Effector CD8-positive, alpha-beta T cell (primary cell): ENCODE results near the gene MATN3.
A peak's percentile ranks its signal among the peaks of the same experiment; 100 is the strongest.

ENCODE experiments used
- DNase-seq: peaks from one replicate; lab custom pipeline; 2025; lab: John Stamatoyannopoulos, UW

The MATN3 gene

DNA sequence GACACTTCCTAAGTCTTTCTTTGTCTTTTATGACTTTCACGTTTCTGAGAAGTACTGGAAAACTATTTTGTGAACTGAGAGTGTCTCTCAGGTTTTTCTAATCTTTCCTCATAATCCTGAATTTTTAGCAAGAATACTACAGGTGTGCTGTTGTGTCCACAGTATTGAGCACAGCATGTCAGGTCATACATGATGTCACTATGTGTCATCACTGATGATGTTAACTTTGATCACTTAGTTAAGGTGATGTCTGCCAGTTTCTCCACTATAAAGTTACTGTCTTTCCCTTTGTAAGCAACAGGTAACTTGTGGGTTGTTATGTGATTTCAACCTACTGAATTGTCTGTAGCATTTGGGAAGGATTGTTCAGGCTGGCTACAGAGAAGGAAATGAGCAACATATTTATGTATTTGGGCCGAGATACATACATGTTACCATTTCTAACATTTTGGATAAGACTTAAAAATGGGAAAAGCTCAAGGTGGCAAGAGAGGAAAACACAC lies 11.1 kb downstream of the MATN3 start:
- DNase-seq = no peak

DNA sequence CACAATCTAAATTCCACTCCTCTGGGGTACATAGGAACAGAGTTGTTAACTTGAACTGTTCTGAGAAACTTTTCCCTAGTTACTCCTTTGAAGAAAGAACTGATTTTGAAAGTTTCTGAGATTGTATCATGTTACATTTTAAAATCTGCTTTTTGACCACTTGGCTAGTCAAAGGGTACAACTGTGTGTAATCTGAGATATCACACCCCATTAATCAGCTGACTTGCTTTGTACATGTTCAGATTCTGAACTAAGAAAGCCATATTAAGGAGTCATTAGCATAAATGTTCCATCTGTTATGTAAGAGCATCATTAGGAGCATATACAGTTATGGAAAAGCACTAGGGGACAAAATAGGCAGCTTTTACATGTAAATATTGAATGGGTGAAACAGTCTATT lies 18.7 kb downstream of the MATN3 start:
- DNase-seq = no peak

DNA sequence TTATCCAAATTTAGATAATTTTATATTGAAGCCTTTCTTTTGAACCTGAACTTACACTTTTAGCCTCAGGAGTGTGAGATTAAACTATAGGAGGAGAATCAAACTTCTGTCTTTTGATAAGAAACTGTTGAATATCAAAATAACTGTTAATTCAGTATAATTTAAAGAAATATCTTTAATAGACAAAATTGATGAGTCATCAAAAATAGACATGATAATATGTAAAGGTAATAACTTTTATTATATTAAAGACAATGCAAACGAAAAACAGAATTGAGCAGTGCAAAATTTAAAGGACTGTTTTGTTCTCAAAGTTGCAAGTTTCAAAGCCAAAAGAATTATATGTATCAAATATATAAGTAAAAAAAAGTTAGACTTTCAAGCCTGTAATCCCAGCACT lies 20.6 kb downstream of the MATN3 start:
- DNase-seq = no peak

DNA sequence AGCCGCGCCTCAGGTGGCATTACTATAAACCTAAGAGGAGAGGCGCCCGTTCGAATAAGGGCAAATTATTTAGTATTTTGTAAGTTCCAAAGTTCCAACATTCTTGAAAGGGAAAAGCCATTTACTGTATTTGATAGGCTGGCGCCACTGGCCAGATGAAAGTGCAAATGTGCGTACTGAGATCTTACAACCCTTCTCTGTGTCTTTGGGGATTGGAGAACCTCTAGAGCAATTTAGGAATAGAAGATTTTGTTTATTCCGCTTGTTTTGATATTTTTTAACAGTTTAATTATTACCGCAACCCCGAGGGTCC lies 22.1 kb downstream of the MATN3 start:
- no peak for DNase-seq

DNA sequence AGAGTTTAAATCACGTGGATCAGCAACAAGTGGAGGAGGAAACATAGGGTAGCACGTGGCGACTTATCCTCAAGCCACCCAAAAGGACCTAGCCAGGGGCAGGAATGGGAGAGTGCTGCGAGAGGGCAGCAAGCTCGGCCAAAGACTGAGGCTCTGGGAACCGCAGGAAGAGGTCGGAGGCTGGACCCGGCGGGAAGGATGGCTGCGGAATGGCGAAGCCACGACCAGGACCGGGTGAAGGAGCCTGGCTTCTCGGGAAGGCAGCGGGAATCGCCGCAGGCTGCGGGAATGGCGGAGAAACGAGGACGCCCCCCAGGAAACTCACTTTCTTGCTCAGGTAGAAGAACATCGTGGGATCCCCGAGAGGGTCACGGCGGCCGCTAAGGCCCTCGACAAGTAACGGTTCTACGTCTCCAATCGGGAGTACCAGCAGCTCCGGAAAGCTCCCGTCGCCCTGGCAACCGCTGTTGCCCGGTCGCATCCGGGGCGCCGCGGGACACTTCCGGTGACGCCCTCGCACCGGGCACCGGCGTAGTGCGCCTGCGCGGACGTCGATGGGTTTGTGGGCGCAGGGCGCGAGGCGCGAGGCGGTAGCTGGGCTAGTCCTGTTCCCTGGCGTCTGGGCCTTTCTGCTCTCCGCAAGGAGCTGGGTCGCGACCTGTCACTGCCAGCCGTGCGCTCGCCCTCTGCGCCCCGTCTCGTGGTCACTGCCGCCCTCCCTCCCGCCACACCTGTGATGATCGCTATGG lies 22.6 kb downstream of the MATN3 start, which contains the start of gene WDR35:
Gene WDR35 (minus strand): TSS at position 439 of the 749 bp plus-strand sequence. CDS start 90 bp downstream, at position 349.
- peak; percentile 87 for DNase-seq

DNA sequence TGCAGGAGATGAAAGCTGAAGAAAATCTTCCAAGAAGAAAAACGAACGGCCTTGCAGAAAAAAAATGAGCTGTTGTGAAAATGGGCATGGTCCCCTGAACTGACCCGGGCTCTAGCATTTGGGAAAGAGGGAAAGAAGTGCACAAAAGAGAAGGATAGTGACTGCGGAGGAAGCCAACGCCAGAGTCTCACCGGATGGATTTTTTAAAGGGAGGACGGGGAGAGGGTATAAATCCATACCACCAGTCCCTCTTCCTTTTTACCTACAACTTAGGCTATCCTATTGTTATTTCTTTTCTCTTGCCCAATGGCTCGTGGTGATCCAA lies 23.2 kb downstream of the MATN3 start:
- DNase-seq = no peak

DNA sequence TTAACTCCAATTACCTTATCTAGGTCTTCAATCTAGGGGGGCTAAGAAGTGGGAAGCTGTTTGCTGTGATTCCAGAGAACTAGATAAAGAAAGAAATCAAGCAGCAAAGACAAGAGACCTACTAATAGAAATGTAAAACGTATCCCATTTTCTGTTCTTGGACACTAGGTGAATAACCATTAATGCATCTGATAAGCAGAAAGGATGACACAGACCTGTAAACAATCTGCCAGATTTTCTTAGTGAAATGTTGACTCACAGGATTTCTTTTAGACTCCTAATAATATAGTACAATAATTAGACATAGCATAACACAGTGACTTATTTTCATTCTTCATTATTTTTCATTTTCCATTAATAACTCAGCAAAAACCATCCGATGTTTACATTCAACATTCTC lies 23.9 kb downstream of the MATN3 start:
- DNase-seq = no peak

DNA sequence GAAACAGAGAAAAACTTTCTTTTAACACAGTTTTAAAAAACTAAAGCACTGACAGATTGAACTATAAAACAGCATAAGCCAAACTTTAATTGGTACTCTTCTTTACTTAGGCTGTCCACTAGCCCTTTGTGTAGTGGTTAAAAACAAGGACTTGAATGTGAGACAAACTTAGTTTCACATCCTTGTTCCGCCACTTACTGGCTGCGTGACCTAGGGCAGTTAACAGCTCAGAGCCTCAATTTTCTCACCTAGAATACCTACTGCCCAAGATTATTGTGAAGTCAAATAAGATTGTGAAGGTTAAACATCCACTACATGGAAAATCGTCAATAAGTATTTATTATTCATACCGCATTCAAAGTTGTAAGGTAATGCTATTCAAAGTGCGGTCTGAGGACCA lies 24.5 kb downstream of the MATN3 start:
- DNase-seq = no peak

DNA sequence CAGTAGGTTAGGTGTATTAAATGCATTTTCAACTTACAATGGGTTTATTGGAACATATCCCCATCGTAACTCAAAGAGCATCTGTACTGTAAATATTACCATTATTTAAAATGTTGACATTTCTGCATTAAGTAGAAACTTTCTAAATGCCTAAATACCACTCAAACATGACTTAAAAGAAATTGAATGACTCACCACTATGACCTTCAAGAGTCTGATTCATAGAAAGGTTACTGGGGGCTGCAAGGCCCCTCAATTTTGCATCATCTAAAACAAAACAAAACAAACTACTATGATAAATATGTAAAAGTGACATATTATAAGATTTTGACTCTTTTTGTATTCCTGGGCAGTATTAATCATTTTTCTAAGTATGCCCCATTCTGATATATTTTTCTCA lies 30.2 kb downstream of the MATN3 start:
- DNase-seq = no peak

DNA sequence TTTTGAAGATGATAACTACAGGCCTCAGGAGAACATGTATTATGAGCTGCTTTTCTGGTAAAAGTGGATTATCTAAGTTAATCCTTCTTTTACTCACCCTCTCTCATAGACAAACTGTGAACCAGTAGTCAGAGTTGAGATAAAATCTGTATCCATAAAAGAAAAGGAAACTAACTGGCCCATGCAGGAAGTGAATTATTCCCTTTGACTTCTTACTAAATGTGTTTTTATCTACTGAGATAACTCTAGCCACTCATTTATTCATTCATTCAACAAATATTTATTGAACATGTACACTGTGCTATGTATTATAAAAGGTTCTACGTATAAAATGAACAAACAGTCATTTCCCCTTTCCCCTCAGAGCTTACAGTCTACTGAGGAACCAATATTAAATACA lies 32.5 kb downstream of the MATN3 start:
- no peak for DNase-seq

DNA sequence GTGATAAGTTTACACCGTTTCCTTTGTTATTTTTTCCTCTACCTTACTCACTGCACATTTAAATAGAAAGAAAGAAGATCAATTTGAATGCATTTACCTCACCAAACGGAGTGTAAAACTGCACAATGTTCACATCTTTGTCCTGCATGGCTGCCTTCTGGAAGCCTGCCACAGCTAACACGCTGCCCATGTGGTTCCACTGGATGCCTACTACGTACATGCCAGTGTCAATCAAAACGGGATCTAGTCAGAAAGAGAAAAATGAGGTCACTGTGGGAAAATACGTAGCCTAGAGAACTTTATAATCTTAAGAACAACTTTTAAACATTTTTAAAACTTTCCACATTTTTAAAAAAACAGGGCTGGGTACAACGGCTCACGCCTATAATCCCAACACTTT lies 39.0 kb downstream of the MATN3 start:
- no peak for DNase-seq

DNA sequence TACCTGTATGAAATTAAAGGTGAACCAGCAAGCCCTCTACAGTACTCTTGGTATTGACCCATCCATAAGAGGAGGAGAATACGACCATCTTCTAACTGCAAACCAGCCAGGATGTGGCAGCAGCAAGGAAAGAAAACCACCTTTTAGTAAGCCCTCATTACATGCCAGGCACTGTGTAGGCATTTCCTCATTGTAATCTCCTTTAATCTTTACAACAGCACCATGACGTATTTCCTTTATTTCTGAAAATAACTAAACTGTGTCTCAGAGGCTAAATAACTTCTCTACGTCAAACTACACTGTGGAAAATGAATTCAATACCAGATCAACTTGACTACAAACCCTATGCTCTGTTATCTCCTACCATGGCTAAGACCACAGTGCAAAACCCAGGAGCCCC lies 40.8 kb downstream of the MATN3 start:
- no peak for DNase-seq

DNA sequence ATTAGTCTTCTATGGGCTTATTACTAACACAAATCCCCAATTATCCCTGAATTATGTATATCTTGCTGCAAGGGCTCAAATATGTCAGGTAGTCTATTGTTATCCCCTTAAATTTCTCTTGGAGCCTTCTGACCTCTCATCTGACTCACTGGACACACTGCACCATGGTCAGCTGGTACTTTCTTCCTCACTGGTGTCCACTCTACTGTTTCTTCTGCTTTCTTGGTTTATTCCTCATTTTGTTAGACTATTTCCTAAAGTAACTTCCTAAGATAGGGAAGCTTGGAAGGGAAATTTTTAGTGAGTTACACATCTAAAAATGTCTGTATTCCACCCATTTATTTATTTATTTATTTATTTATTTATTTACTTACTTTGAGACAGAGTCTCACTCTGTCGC lies 49.1 kb downstream of the MATN3 start:
- DNase-seq = no peak

DNA sequence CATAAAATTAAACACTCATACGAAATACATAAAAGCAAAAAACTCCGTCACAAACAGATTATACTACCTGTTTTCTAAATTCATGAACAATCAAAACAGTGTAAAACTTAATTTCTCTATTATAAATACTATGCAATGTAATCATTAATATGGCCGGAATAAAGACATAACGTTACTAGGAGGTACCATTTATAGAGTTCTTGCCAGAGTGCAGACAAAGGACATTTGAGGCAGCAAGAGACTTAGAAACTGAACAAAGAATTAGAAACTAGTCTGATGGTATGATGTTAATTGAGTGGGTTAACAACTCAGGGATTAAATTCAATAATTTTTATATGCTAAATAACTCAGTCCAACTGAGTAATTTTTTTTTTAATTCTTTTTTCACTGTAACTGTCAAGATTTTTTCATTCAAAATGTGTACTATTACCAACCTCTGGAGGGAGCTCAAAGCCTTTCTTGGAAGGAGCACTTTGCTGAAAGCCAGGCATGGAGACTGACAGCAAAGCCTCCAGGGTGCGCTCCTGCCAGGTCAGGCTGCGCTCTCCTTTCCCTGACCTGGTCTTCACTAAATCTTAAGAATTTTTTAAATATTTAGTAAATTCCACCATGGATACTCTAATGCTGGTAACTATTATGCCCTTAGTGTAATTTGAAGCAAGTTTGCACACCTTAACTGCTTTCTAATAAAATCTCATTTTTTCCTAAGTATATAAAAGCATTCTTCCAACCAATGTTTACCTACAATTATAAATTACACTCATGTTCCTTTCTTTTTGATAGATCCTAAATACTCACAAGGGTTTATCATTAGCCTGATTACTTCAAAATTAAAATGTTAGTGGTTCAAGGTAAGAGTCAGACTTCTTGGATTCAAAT lies 56.7 kb downstream of the MATN3 start:
- peak; percentile 3 for DNase-seq

DNA sequence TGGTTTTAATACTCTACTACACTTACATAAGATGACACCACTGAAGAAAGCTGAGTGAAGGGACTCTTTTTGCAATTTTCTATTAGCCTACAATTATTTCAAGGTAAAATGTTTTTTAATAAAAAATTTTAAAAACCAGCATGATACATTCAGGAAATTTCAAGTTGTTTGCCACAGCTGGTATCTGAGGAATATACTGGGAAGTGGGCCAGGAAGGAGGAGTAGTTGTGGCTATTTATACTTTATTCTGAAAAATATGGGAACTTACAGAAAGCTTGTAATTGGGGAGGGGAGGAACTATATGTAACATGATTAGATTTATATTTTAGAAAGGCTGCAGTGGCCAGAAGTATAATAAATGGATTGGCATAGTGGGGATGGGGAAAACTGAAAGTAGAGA lies 63.4 kb downstream of the MATN3 start:
- no peak for DNase-seq

DNA sequence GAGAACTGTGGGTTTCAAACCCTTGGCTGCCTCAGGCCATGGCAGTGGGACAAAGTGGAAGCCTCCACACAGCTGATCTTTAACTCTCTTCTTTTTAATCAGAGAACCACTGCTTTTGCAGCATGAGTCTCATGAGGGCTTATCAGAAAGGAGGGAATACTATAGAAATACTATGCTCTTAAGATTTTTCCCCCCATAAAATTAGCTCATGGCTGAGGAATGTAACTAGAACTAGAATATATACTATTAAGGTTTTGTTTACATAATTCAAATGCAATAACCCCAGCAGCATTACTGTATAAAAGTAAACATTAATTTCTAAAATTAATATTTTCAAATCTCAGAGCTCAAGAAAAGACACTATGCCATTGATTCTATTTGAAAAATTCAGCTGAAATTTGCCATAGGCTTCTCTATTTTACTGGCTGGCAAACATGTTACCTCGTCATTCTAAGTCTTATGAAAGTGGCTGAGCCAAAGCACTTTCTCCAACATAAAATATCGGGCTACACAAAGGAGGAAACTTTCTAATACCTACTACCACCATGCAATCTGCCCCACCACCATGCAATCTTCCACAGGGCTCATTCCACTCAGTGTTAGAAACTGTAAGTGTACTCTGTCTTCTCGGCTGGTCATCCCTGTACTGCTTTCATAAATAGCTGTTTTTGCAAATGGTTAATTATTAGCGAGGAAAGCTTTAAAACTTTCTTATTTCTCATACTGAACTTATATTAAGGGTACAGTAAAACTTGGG lies 65.1 kb downstream of the MATN3 start:
- no peak for DNase-seq

DNA sequence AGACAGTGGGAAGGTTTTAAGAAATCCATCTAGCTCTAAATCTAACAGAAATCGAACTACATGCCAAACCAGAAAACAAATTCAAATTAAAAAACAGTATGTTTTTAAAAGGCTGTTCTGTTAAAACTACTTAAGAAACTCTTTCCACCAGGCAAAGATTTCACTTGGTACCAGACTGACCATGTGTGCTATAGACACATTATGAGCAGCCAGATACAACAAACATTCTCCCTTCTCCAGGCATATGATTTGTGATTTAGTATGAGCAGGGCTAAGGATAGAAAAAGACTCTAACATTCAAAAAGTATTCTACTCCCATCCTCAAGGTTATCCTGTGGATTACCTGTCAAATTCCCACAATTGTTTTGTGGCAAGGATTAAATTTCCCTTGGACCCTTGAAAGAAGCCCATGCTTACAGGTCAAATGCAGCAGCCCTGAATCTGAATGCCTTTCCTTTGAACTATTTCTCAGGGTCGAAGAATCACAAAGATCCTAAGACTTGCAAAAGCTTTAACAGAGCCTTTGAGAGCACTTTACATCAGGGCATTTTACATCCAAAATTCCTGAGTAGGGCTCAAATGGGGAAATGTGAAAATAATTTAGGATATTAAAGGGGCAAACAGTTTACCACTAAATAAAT lies 68.1 kb downstream of the MATN3 start:
- DNase-seq = no peak

DNA sequence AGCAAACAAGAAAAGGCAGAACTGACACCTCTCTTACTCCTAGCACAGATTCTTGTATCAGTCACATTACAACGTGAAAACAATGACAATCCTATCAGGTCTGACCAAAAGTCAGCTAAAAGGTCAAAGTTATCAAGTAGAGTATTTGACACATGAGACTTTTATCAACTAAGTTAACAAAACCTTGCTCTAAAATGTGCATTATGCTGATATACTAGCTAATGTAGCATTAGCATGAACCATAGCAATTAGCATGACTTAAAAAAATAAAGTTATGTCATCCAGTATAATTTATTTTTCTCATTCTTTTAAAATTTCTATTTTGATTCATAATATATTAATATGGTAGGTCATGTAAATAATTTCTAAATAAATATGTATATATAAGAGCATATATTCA lies 69.3 kb downstream of the MATN3 start:
- DNase-seq = no peak

DNA sequence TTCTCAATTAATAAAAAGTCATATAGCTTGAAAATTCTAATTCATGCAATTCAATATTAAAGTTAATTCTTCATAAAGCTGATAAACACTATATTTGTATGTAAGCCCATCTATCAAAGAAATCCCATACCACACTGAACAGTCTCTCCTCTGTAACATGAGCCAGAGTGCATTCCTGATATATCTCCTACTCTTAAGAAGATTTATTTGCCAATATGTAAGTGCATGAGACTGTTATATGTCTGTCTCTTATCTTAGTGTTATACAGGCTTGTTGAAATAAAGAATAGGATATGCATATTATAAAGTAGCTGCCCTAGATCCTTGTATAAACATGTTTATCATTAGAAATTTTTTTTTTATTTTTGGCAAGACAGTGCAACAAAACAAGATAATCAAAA lies 70.3 kb downstream of the MATN3 start:
- DNase-seq = no peak
